Endothelial cell of umbilical vein (primary cell): Measurements from ENCODE around the gene ZNF407. TPM values are rescaled to one million over a fixed set of nuclear protein-coding genes. Genes with fewer than 3 reads are reported as not detected.
A peak's percentile ranks its signal among the peaks of the same experiment; 100 is the strongest.

ENCODE experiments used
- BruUV-seq: library from RNA; stranded (reverse); fragments of 400-500 nt; replicated peaks from 2 replicates; lab custom pipeline; 2021; lab: Mats Ljungman, UMichigan
- CTCF ChIA-PET: fragments of 300-600, 350-600 bp; sonication (Branson Sonifier 250); formaldehyde crosslinking; loops from one replicate; lab custom pipeline; 2021; ENCODE audit warnings: antibody characterized with exemption, inconsistent platforms; lab: Charles Lee
- POLR2A ChIA-PET: fragments of 300-600, 350-600 bp; sonication (Branson Sonifier 250); formaldehyde crosslinking; loops from one replicate; lab custom pipeline; 2021; ENCODE audit warnings: antibody characterized with exemption, inconsistent platforms; lab: Charles Lee
- DNase-seq: peaks from one replicate; pipeline ENCODE4 v3.0.0-alpha.2; 2011; ENCODE audit warnings: low read depth, low spot score
- FAIRE-seq: peaks from 2 replicates; lab custom pipeline; 2011; peaks lifted over from hg19 to GRCh38; lab: Jason Lieb, UNC
- H2AFZ ChIP-seq: 2 replicates; pipeline ENCODE4 v1.6.0; 2012; ENCODE audit warnings: low read depth, low read length, control low read depth, inconsistent platforms
- H3K27ac ChIP-seq: 2 replicates; pipeline ENCODE4 v1.5.1; 2011; ENCODE audit warnings: low read depth, mild to moderate bottlenecking, control low read depth, low read length, moderate library complexity; ENCODE audit not compliant: insufficient read depth
- H3K27me3 ChIP-seq, 2 experiments: 2 replicates each; pipeline versions ENCODE4 v1.6.0 to v1.6.1; 2011; ENCODE audit warnings: low read length in 2 of 2, mixed read lengths in 1 of 2; ENCODE audit not compliant: control insufficient read depth in 2 of 2, insufficient read depth in 2 of 2
- H3K36me3 ChIP-seq, 2 experiments: 2 replicates in 1 of 2; 3 replicates in 1 of 2; pipeline ENCODE4 v1.5.1; 2011; ENCODE audit warnings: low read length in 2 of 2, mild to moderate bottlenecking in 1 of 2, moderate library complexity in 1 of 2; ENCODE audit not compliant: control insufficient read depth in 2 of 2, insufficient read depth in 2 of 2; ENCODE audit errors: extremely low read depth in 1 of 2
- H3K4me1 ChIP-seq: 3 replicates; pipeline ENCODE4 v1.5.1; 2011; ENCODE audit warnings: mild to moderate bottlenecking, low read length; ENCODE audit not compliant: control insufficient read depth, insufficient read depth; ENCODE audit errors: extremely low read depth
- H3K4me2 ChIP-seq: 2 replicates; pipeline ENCODE4 v1.6.1; 2011; ENCODE audit warnings: low read length, control low read depth, mixed read lengths; ENCODE audit not compliant: insufficient read depth
- H3K4me3 ChIP-seq, 3 experiments: fragments of 200-600 bp in 1 of 3; sonication (generic), shearing (Covaris generic) in 1 of 3; replicated peaks in 1 of 3; 2 replicates each; pipeline ENCODE4 v1.5.1; 2011 to 2016; ENCODE audit warnings: control low read depth in 3 of 3, low read length in 3 of 3, mild to moderate bottlenecking in 2 of 3, inconsistent platforms in 1 of 3, low read depth in 1 of 3, moderate library complexity in 1 of 3; ENCODE audit not compliant: insufficient read depth in 1 of 3
- H3K79me2 ChIP-seq: 2 replicates; pipeline ENCODE4 v1.6.0; 2012; ENCODE audit warnings: low read length, inconsistent platforms; ENCODE audit not compliant: control insufficient read depth, insufficient read depth
- H3K9ac ChIP-seq: replicated peaks from 2 replicates; pipeline ENCODE3; 2011; ENCODE audit warnings: low read length, control low read depth; ENCODE audit not compliant: insufficient read depth; ENCODE audit errors: extremely low read depth
- H3K9me1 ChIP-seq: replicated peaks from 3 replicates; pipeline ENCODE4 v1.6.0; 2011; ENCODE audit warnings: mild to moderate bottlenecking, low read length; ENCODE audit not compliant: control insufficient read depth, insufficient read depth; ENCODE audit errors: extremely low read depth
- H3K9me3 ChIP-seq: replicated peaks from 2 replicates; pipeline ENCODE4 v1.5.1; 2012; ENCODE audit warnings: low read length, inconsistent platforms; ENCODE audit not compliant: control insufficient read depth, insufficient read depth
- H4K20me1 ChIP-seq: replicated peaks from 2 replicates; pipeline ENCODE3; 2011; ENCODE audit warnings: mild to moderate bottlenecking, low read length; ENCODE audit not compliant: control insufficient read depth, insufficient read depth; ENCODE audit errors: extremely low read depth
- EZH2 ChIP-seq: IDR thresholded peaks from 2 replicates; pipeline ENCODE4 v1.6.1; 2012; ENCODE audit warnings: borderline replicate concordance, low read depth, mild to moderate bottlenecking, moderate library complexity, low read length, inconsistent platforms; ENCODE audit not compliant: severe bottlenecking
- FOS ChIP-seq: IDR thresholded peaks from 2 replicates; pipeline ENCODE4 v1.6.1; 2011; ENCODE audit warnings: mild to moderate bottlenecking, low read length, moderate library complexity, borderline replicate concordance; ENCODE audit not compliant: insufficient read depth
- GATA2 ChIP-seq: IDR thresholded peaks from 2 replicates; pipeline ENCODE4 v1.7.0; 2011; ENCODE audit warnings: low read depth, mild to moderate bottlenecking, moderate library complexity, mixed read lengths, low read length; ENCODE audit not compliant: insufficient read length, insufficient read depth
- JUN ChIP-seq: IDR thresholded peaks from 2 replicates; pipeline ENCODE4 v1.6.1; 2011; ENCODE audit warnings: borderline replicate concordance, low read depth; ENCODE audit not compliant: insufficient read length, insufficient read depth
- MAX ChIP-seq: IDR thresholded peaks from 2 replicates; pipeline ENCODE4 v1.6.1; 2011; ENCODE audit not compliant: insufficient read depth, insufficient read length
- MYC ChIP-seq: IDR thresholded peaks from one replicate; pipeline ENCODE4 v1.6.1; 2011; ENCODE audit warnings: mild to moderate bottlenecking, low read depth, low read length
- POLR2A ChIP-seq: IDR thresholded peaks from 2 replicates; pipeline ENCODE4 v1.6.1; 2012; ENCODE audit warnings: low read depth, mild to moderate bottlenecking, control low read depth, low read length
- POLR2AphosphoS5 ChIP-seq: IDR thresholded peaks from 2 replicates; pipeline ENCODE4 v1.6.1; 2012; ENCODE audit warnings: low read depth, mild to moderate bottlenecking, control low read depth, low read length, moderate library complexity; ENCODE audit not compliant: insufficient read depth
- dilution Hi-C: fragments of 300-500 bp; cut with MboI; formaldehyde crosslinking; loops from one replicate; pipeline ENCODE4 v1.15.0; 2019; ENCODE audit warnings: low sequenced_read_pairs; ENCODE audit not compliant: extremely low pct_ligation_motif_present
- intact Hi-C: fragments of 100-400 bp; cut with micrococcal nuclease; formaldehyde crosslinking; loops from one replicate; pipeline ENCODE4 v1.10.0; 2022
- polyA plus RNA-seq, 4 experiments: library from polyadenylated mRNA; depleted of rRNA in 3 of 4; stranded (reverse) in 3 of 4; unstranded in 1 of 4; fragments of >200 nt; gene quantifications; 2 replicates each; pipeline versions ENCODE4 v1.2.1 to v1.2.3, GENCODE V29; 2011 to 2012; ENCODE audit warnings: missing spikeins in 1 of 4
- total RNA-seq: library from RNA; stranded (reverse); gene quantifications from 2 replicates; pipeline ENCODE4 v1.2.3, GENCODE V29; 2021
- TF ChIP-seq, protein P1 (sequence below), 2 donors: IDR thresholded peaks; 1 replicate in 1 of 2; 2 replicates in 1 of 2; pipeline ENCODE4 v1.5.1; 2011; ENCODE audit warnings: low read length in 2 of 2, mild to moderate bottlenecking in 2 of 2, moderate library complexity in 2 of 2, control low read depth in 1 of 2, inconsistent platforms in 1 of 2, low read depth in 1 of 2; ENCODE audit not compliant: insufficient read depth in 1 of 2; ENCODE audit errors: extremely low read depth in 1 of 2

ZNF407 gene
- total and polyA plus RNA-seq, 2 donors (not counting 3 experiments of a cell fraction or from before 2014, with no cell fraction given): 3.8 to 20.1 TPM

DNA sequence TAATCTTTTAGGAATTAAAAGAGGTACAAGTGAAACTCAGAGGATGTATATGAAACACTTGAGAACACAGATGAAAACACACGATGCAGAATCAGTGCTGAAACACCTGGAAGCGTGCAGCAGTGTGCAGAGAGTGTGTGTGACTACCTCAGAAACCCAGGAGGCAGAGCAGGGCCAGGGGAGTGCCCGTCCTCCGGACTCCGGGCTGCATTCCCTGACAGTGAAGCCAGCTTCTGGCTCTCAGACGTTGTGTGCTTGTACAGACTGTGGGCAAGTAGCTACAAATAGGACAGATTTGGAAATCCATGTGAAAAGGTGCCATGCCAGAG is 34.6 kb downstream of the ZNF407 start:
- Histone ChIP-seq H3K27me3 (no peaks in the 10 kb centered on the region), H2AFZ (no peak overlapping the region), H3K79me2 (peaks cover 7% of the 10 kb centered on the region), H3K27ac (peak overlapping the region; percentile 35), H3K9me3 (no peaks in the 10 kb centered on the region), H3K9me1 (peaks cover 3% of the 10 kb centered on the region), H3K4me3 (no peak overlapping the region), H3K36me3 (peaks cover 0 to 6% of the 10 kb centered on the region in 2 experiments), H4K20me1 (no peaks in the 10 kb centered on the region), H3K4me2 (peak overlapping the region; percentile 83), H3K9ac (no peak overlapping the region), H3K4me1 (peaks cover 14% of the 10 kb centered on the region)
- dilution Hi-C loops: no loop called here
- no peak for FAIRE-seq
- no peak for DNase-seq
- intact Hi-C loops: no loop called here
- ChIA-PET CTCF (interaction anchor here (0.8 to 1.0 kb wide), 2 partner anchors 9 to 540 kb away, joined by 3 to 5 read pairs; no protein-coding TSS in a partner anchor), POLR2A (no interaction called here)
- BruUV-seq: no TSS peak
- TF ChIP-seq FOS: no peak
- no peak for TF ChIP-seq POLR2AphosphoS5
- no peak for TF ChIP-seq POLR2A
- no peak for TF ChIP-seq EZH2
- TF ChIP-seq, protein P1, sequence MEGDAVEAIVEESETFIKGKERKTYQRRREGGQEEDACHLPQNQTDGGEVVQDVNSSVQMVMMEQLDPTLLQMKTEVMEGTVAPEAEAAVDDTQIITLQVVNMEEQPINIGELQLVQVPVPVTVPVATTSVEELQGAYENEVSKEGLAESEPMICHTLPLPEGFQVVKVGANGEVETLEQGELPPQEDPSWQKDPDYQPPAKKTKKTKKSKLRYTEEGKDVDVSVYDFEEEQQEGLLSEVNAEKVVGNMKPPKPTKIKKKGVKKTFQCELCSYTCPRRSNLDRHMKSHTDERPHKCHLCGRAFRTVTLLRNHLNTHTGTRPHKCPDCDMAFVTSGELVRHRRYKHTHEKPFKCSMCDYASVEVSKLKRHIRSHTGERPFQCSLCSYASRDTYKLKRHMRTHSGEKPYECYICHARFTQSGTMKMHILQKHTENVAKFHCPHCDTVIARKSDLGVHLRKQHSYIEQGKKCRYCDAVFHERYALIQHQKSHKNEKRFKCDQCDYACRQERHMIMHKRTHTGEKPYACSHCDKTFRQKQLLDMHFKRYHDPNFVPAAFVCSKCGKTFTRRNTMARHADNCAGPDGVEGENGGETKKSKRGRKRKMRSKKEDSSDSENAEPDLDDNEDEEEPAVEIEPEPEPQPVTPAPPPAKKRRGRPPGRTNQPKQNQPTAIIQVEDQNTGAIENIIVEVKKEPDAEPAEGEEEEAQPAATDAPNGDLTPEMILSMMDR (IDR thresholded peaks at IDR 0.05; ENCODE audit: extremely low read depth in 1 of 2, insufficient read depth in 1 of 2, low read depth in 1 of 2, low read length in 2 of 2): no peak
- no peak for TF ChIP-seq GATA2
- TF ChIP-seq JUN: no peak
- TF ChIP-seq MYC: no peak
- no peak for TF ChIP-seq MAX
